IPS-18c (cell line): ENCODE results near the gene PAFAH1B2.

Experiments used
- H3K4me3 ChIP-seq: 2 replicates; pipeline ENCODE4 v1.7.0; 2013; ENCODE audit warnings: low read depth, mild to moderate bottlenecking, low read length, moderate library complexity; ENCODE audit not compliant: insufficient read depth
- H3K9me3 ChIP-seq: one replicate; pipeline ENCODE4 v1.6.1; 2013; ENCODE audit warnings: mild to moderate bottlenecking, low read length, moderate library complexity; ENCODE audit not compliant: control insufficient read depth, insufficient read depth

The PAFAH1B2 gene

DNA sequence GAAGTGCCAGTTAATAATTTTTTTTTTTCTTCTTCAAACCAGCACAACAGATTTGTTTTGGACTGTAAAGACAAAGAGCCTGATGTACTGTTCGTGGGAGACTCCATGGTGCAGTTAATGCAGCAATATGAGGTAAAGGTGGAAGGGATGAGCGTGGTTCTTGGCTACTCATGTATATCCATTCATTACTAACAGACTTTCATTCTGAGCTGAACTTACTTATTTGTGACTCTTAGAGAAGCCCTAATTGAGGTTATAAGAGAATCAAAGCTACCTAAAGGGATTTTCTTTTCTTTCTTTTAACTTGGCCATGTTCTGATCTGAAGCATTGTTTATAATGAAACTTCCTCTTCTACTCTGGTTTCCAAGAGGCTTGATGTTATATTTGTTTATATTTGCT is 15.8 kb downstream of the PAFAH1B2 start:
- Histone ChIP-seq H3K4me3 (no peak overlapping the region), H3K9me3 (peaks cover 2% of the 10 kb centered on the region)

DNA sequence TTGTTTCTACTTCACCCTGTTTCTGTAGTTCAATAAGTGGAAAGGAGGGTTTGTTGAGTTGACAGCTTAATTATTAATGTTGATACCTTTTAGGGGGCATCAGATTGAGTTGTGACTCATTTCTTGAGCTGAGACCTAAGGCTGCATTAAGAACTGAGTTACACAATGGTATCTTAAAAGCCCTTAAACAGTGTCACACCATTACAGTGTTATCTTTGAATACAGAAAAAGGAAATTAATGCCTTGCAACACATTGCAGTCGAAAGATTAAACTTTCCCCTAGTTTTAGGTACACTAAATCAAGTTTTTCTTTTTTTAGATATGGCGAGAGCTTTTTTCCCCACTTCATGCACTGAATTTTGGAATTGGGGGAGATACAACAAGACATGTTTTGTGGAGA is 16.7 kb downstream of the PAFAH1B2 start:
- H3K9me3 ChIP-seq = peaks cover 2% of the 10 kb centered on the region
- H3K4me3 ChIP-seq = no peak overlapping the region

DNA sequence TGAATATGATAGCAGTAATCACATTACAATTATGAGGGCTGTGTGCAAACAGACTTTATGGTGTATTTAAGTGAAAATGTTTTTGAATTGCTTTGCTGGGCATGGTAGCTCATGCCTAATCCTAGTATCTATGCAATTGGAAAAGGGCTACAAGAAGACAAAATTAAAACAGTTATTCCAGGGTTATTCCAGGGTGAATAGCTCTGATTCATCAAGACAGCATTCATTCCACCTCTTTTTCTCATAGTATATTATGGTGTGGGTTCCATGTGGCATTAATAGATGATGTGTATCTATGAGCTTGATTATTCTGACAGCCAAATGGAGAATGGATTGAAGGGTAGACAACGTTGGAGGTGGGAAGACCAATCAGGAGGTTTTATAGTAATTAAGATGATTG is 22.4 kb downstream of the PAFAH1B2 start:
- no peak overlapping the region for H3K4me3 ChIP-seq
- H3K9me3 ChIP-seq = peaks cover 2% of the 10 kb centered on the region

GRCh38 chr11:117169736-117170135 is 25.6 kb downstream of the PAFAH1B2 start:
- H3K9me3 ChIP-seq = no peaks in the 10 kb centered on the region

DNA sequence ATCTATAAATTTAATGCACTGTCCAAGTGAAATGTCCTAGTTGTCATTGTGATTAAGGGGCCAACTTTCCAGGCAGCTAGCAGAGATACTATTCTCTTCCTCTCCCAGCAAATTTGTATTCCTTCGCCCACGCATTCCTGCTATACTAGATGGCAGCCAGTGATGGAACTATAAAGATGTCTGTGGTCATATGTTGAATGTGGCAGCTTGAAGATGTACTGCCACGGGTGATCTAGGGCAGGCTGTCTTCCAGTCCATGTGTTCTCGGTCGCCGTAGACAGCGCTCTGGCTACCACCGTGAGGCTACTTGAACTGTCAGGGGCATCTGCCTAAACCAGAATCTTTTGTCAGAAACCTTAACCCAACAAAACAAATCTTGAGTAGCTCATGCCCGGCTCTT is 26.1 kb downstream of the PAFAH1B2 start:
- Histone ChIP-seq H3K4me3 (no peak overlapping the region), H3K9me3 (no peaks in the 10 kb centered on the region)

More at GRCh38 chr11:117169736-117170135, 25.6 kb downstream of the PAFAH1B2 start:
- H3K4me3 ChIP-seq = no peak overlapping the region

DNA sequence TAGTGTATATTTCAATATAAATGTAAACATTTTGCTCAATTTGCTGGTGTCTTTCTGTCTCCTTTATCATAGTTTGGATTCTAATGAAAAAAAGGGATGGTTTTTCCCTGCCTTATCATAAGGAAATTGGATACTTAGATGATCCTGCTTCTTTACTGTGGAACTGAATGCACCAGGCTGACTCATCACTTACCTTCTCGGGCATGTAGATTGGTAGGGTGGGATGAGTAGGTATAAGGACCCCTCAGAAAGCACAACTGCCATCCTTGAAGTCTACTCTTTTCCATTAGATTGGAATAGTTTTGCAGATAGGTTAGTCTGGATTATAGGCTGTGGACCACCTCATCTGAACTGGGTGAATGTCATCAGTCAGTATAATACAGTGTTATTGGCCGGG is 26.9 kb downstream of the PAFAH1B2 start:
- no peaks in the 10 kb centered on the region for H3K9me3 ChIP-seq
- no peak overlapping the region for H3K4me3 ChIP-seq

DNA sequence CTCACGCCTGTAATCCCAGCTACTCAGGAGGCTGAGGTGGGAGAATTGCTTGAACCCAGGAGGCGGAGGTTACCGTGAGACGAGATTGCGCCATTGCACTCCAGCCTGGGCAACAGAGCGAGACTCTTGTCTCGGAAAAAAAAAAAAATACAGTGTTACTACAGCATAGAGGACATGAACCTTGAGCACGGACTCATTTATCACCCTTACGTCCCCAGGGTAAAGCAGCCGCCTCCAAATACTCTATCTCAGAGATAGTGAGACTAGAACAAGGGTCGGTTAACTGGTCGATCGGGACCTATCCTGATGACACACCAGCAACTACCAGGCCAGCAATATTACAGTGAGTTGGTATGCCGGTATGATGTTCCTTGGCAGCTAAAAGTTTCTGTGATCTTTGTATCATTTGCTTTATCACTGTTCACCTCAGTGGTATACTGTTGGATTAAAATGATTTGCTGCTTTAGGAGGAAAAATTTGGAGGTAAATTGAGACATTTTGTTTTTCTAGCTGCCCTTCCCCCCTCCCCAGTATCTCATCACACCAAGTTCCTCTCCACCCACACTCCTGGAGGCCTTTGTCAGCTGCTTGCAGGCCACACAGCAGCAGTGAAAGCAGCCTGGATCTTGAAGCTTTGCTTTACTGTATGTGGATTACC is 27.4 kb downstream of the PAFAH1B2 start:
- no peaks in the 10 kb centered on the region for H3K9me3 ChIP-seq
- H3K4me3 ChIP-seq = no peak overlapping the region

GRCh38 chr11:117172724-117173421 is 28.8 kb downstream of the PAFAH1B2 start:
- Histone ChIP-seq H3K4me3 (no peak overlapping the region), H3K9me3 (no peaks in the 10 kb centered on the region)

DNA sequence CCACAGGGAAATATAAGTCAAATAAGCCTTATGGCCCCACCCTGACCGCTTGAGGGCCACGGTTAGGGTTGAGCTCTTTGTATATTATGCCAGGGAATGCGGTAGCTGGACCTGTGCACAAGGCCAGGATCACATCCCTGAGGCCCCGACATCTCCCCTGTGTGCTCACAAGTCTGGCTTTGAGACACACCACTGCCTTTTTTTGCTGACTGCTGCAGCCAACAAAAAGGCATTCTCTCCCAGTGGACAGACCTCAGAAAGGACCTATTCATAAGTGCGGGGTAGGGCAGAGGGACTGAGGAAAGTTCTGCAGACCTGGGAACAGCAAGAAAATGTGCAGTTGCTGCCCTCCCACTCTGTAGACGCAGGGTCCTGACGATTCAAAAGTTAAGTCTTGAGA is 31.0 kb downstream of the PAFAH1B2 start:
- Histone ChIP-seq H3K9me3 (no peaks in the 10 kb centered on the region), H3K4me3 (no peak overlapping the region)

- no peaks in the 10 kb centered on the region for H3K9me3 ChIP-seq
- H3K4me3 ChIP-seq = no peak overlapping the region
These were observed 31.7 kb downstream of the PAFAH1B2 start for GRCh38 chr11:117175781-117176180.

DNA sequence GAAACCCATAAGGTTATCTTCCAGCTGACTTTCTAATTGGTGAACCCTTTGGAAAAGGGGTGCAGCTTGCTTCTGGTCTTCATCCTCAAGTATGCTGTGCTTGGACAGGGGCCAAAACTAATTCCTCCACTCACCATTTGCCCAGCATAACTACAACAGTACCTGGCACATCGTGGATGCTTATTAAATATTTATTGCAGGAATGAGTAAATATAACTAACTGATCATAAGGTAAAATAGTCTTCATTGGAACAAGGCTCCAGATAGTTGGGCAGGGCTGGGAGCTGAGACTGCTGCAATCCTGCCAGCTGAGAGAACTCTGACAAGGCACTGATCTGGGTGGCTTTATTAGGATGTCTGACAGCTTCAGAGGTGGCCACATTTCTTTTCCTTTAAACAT is 32.1 kb downstream of the PAFAH1B2 start:
- Histone ChIP-seq H3K4me3 (no peak overlapping the region), H3K9me3 (no peaks in the 10 kb centered on the region)

DNA sequence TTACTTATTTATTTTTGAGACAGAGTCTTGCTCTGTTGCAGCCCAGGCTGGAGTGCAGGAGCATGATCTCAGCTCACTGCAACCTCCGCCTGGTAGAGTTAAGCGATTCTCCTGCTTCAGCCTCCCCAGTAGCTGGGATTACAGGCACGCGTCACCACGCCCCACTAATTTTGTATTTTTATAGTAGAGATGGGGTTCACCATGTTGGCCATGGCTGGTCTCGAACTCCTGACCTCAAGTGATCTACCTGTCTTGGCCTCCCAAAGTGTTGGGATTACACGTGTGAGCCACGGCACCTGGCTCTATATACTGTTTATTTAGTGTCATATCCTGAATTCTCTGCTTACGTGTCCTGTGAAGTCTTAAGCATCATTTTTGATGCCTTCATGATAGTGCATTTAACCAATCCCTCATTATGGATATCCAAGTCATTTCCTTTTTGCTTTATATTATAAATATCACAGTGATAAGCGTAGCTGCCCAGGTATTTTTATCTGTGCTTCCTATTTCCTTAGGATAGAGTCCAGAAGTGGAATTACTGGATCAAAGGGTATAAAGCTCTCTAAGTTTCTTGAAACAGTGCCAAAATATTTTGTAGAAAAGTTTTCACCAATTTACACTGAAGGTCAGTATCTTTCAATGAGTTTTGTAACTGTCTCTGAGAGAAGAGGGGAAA is 33.6 kb downstream of the PAFAH1B2 start:
- Histone ChIP-seq H3K4me3 (peak overlapping the region; percentile 40; the same call in 1 of the 2 replicates), H3K9me3 (no peaks in the 10 kb centered on the region)

- Histone ChIP-seq H3K4me3 (peak within 1 kb of the TSS; percentile 77), H3K9me3 (no peaks in the 10 kb centered on the region)
These were observed 34.3 kb downstream of the PAFAH1B2 start, which contains the start of gene SIDT2 for GRCh38 chr11:117178210-117179034. SIDT2 (plus strand) TSS chr11:117178743; CDS start chr11:117179264, 521 bp downstream.

- Histone ChIP-seq H3K4me3 (peak overlapping the region; percentile 77), H3K9me3 (no peaks in the 10 kb centered on the region)
These were observed 35.2 kb downstream of the PAFAH1B2 start for GRCh38 chr11:117179048-117179999.

DNA sequence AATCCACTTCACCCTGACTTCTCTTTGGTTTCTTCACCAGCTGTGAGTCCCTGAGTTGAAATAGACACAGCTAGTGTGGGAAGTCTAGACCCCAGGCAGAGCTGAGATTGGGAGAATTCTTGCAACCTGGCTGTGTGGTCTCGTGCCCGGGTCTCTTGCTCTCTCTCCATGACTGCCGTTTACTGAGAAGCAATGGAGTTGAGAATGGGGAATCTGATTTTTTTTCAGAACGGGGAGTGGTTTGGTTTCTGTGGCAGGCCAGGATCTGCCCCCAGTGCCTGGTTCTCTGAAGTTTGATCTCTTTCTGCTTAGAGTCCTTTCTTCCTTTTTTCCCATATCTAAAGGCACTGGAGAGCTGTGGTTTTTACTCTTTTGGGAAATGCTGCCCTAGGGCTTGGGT is 35.9 kb downstream of the PAFAH1B2 start:
- H3K4me3 ChIP-seq = no peak overlapping the region

More for the DNA sequence above, 35.9 kb downstream of the PAFAH1B2 start:
- H3K9me3 ChIP-seq = no peaks in the 10 kb centered on the region
